K562 (cell line): Measurements from ENCODE around the gene SLAMF8. TPM values are rescaled to one million over a fixed set of nuclear protein-coding genes. Genes with fewer than 3 reads are reported as not detected.
A peak's percentile ranks its signal among the peaks of the same experiment; 100 is the strongest.

ENCODE experiments used
- BRF1 ChIP-seq: IDR thresholded peaks from 3 replicates; pipeline ENCODE4 v1.6.1; 2011; ENCODE audit warnings: borderline replicate concordance, mild to moderate bottlenecking; ENCODE audit not compliant: insufficient read length; ENCODE audit errors: extremely low read depth
- FOS ChIP-seq: IDR thresholded peaks from 3 replicates; pipeline ENCODE4 v1.6.1; 2011; ENCODE audit not compliant: insufficient read length; ENCODE audit errors: extremely low read depth
- JUN ChIP-seq, 2 experiments: sonication (generic) in 1 of 2; formaldehyde crosslinking in 1 of 2; IDR thresholded peaks; 2 replicates each; pipeline versions ENCODE4 v1.6.1 to v1.8.0; 2012 to 2022; ENCODE audit warnings: borderline replicate concordance in 2 of 2, mild to moderate bottlenecking in 2 of 2, improper control_type of control experiment in 1 of 2, low read depth in 1 of 2, low read length in 1 of 2, missing genetic modification reagents in 1 of 2
- NCOR1 ChIP-seq: fragments of 450-650 bp; IDR thresholded peaks from 2 replicates; pipeline ENCODE4 v1.6.1; 2016; ENCODE audit warnings: mild to moderate bottlenecking, moderate library complexity
- PCBP1 ChIP-seq: fragments of 200-400 bp; formaldehyde crosslinking; IDR thresholded peaks from 2 replicates; pipeline ENCODE4 v1.6.1; 2018; ENCODE audit warnings: mild to moderate bottlenecking, low read depth, low read length; ENCODE audit not compliant: poor library complexity, severe bottlenecking
- PRMT5 ChIP-seq: sonication (generic); formaldehyde crosslinking; IDR thresholded peaks from 2 replicates; pipeline ENCODE4 v1.5.0; 2020; ENCODE audit warnings: missing genetic modification reagents
- RBFOX2 ChIP-seq: fragments of 200-400 bp; formaldehyde crosslinking; IDR thresholded peaks from 2 replicates; pipeline ENCODE4 v1.6.1; 2017; ENCODE audit warnings: low read depth, mild to moderate bottlenecking, low read length, moderate library complexity
- SMARCE1 ChIP-seq: fragments of 450-650 bp; IDR thresholded peaks from 2 replicates; pipeline ENCODE4 v1.7.1; 2016; ENCODE audit warnings: mild to moderate bottlenecking
- ZC3H11A ChIP-seq: IDR thresholded peaks from 2 replicates; pipeline ENCODE4 v1.6.1; 2012; ENCODE audit warnings: low read depth, low read length, improper control_type of control experiment
- polyA plus RNA-seq, 8 experiments: library from polyadenylated mRNA; depleted of rRNA in 4 of 8; stranded (reverse) in 5 of 8; unstranded in 3 of 8; fragments of >200 nt; fragmentation: Nextera tagmentation in 2 of 8; fragmentation: Illumina TruSeq in 1 of 8; extraction: Ambion mirVana in 2 of 8; extraction: Trizol in 1 of 8; gene quantifications; 2 replicates each; pipeline versions ENCODE4 v1.2.1 to v1.2.3, GENCODE V29; 2011 to 2014; ENCODE audit warnings: inconsistent platforms in 1 of 8, missing spikeins in 1 of 8
- total RNA-seq, 7 experiments: library from RNA; depleted of rRNA in 6 of 7; stranded (reverse); fragments of >200 nt in 6 of 7; fragmentation: Illumina TruSeq in 2 of 7; extraction: Trizol in 2 of 7; gene quantifications; 2 replicates each; pipeline versions ENCODE4 v1.2.1 to v1.2.3, GENCODE V29; 2011 to 2021; ENCODE audit warnings: low replicate concordance in 1 of 7
- TF ChIP-seq, protein P1 (sequence below), 2 experiments: fragments of 450-650 bp; IDR thresholded peaks; 2 replicates each; pipeline ENCODE4 v1.6.1; 2016; ENCODE audit warnings: mild to moderate bottlenecking in 2 of 2, borderline replicate concordance in 1 of 2, low read depth in 1 of 2, moderate library complexity in 1 of 2
- TF ChIP-seq, protein P2 (sequence below): fragments of 250-450 bp; sonication (Bioruptor Pico); IDR thresholded peaks from 2 replicates; pipeline ENCODE4 v1.5.0; 2020; ENCODE audit warnings: mild to moderate bottlenecking

Gene SLAMF8
- total and polyA plus RNA-seq, 9 of the 15 experiments (the other 6 are each of a cell fraction or from before 2014, with no cell fraction given) = not detected

DNA sequence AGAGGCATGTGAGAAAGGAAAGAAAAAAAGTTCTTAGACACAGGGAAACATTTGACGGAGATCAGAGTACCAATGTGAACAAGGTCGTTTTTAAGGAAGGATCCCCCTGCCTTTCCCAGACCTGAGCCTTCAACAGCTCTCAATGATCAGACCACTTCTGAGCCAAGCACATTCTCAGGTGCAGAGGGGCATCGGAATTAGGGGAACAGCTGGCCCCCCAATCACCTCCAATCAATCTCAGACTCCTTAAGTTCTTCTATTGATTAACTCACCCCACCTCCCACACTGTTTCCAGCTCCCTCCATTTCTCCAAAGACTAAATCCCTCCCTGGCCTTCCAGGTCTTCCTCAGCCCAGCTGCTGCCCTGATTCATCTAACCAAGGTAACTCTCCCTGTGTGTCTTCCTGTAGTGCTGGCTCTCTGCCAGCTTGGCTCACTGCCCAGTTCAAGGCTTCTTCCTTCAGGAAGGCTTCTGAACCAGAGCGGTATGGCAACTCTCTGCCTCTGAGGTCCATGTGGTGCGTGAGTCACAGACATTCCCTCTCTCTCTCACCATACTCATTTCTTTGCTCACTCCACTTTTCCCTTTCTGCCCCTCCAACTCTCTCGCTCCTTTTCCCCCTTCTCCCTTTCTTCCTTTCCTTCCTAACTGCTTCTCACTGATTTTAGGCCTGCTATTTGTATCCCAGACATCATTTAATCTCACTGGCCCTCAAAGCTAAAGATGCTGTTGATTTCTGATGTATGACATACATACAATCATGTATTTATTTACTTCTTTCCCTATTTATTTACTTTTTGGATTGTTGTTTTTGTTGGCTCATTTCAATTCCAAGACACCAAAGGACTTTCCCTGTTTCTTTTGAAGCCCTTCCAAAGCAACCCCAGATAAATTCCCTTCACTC is 55.2 kb downstream of the SLAMF8 start (continued):
- TF ChIP-seq, protein P1, sequence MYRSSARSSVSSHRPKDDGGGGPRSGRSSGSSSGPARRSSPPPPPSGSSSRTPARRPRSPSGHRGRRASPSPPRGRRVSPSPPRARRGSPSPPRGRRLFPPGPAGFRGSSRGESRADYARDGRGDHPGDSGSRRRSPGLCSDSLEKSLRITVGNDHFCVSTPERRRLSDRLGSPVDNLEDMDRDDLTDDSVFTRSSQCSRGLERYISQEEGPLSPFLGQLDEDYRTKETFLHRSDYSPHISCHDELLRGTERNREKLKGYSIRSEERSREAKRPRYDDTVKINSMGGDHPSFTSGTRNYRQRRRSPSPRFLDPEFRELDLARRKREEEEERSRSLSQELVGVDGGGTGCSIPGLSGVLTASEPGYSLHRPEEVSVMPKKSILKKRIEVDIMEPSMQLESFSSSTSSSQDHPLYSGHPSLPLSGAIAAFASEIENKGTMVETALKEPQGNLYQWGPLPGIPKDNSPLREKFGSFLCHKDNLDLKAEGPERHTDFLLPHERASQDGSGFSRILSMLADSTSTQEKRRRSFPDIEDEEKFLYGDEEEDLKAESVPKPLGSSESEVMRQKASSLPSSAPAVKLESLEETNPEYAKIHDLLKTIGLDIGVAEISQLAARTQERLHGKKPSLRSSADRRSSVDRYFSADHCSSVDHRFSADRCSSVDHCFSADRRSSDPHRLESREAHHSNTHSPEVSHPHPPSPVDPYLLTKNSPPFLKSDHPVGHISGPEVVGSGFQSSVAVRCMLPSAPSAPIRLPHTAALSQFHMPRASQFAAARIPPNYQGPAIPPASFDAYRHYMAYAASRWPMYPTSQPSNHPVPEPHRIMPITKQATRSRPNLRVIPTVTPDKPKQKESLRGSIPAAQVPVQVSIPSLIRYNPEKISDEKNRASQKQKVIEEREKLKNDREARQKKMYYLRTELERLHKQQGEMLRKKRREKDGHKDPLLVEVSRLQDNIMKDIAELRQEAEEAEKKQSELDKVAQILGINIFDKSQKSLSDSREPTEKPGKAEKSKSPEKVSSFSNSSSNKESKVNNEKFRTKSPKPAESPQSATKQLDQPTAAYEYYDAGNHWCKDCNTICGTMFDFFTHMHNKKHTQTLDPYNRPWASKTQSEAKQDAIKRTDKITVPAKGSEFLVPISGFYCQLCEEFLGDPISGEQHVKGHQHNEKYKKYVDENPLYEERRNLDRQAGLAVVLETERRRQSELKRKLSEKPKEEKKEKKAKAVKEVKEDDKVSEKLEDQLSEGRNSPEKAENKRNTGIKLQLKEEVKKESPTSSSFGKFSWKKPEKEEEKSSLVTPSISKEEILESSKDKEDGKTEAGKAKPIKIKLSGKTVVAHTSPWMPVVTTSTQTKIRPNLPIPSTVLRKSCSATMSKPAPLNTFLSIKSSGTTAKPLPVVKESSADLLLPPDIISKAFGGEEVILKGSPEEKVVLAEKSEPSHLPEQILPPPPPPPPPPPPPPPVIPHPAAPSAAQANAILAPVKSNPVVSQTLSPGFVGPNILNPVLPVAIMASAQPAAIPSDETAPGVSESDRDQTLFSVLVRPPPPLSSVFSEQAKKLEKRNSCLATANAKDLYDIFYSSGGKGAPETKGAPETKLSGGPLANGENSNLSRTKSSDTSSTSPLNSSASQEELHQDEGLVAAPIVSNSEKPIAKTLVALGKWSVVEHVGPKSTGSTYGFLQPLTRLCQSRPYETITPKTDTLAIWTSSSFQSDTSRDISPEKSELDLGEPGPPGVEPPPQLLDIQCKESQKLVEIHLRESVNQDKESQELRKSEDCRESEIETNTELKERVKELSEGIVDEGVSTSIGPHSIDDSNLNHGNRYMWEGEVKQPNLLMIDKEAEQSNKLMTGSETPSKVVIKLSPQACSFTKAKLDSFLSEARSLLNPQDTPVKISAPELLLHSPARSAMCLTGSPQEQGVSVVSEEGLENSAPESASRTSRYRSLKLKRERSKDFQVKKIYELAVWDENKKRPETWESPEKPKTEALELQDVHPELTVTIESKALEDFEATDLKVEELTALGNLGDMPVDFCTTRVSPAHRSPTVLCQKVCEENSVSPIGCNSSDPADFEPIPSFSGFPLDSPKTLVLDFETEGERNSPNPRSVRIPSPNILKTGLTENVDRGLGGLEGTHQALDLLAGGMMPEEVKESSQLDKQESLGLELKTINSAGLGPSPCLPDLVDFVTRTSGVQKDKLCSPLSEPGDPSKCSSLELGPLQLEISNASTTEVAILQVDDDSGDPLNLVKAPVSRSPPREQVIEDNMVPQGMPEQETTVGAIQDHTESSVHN (IDR thresholded peaks at IDR 0.05; ENCODE audit: borderline replicate concordance in 1 of 2, low read depth in 1 of 2) = 0 out of 4 replicates have a peak, but pooled peaks of 1 of the 2 experiments have one; percentile 31
- TF ChIP-seq SMARCE1 = peak; percentile 58
- no peak for TF ChIP-seq PRMT5 (CRISPR knock-in tag)
- no peak for TF ChIP-seq BRF1
- TF ChIP-seq NCOR1 = no peak
- TF ChIP-seq PCBP1 = no peak
- peak; percentile 10 for TF ChIP-seq FOS
- TF ChIP-seq, protein P2, sequence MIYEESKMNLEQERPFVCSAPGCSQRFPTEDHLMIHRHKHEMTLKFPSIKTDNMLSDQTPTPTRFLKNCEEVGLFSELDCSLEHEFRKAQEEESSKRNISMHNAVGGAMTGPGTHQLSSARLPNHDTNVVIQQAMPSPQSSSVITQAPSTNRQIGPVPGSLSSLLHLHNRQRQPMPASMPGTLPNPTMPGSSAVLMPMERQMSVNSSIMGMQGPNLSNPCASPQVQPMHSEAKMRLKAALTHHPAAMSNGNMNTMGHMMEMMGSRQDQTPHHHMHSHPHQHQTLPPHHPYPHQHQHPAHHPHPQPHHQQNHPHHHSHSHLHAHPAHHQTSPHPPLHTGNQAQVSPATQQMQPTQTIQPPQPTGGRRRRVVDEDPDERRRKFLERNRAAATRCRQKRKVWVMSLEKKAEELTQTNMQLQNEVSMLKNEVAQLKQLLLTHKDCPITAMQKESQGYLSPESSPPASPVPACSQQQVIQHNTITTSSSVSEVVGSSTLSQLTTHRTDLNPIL (CRISPR knock-in tag) = no peak
- no peak for TF ChIP-seq ZC3H11A
- TF ChIP-seq JUN (IDR thresholded peaks at IDR 0.05; ENCODE audit: borderline replicate concordance, low read depth, low read length) = peak; percentile 61; the same call in 1 of the 2 replicates
- no peak for TF ChIP-seq JUN (CRISPR knock-in tag; IDR thresholded peaks at IDR 0.05; ENCODE audit: borderline replicate concordance)
- TF ChIP-seq RBFOX2 = no peak
